ENCODE measurements around the gene PGAP3.

PGAP3 gene, protein sequence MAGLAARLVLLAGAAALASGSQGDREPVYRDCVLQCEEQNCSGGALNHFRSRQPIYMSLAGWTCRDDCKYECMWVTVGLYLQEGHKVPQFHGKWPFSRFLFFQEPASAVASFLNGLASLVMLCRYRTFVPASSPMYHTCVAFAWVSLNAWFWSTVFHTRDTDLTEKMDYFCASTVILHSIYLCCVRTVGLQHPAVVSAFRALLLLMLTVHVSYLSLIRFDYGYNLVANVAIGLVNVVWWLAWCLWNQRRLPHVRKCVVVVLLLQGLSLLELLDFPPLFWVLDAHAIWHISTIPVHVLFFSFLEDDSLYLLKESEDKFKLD

DNA sequence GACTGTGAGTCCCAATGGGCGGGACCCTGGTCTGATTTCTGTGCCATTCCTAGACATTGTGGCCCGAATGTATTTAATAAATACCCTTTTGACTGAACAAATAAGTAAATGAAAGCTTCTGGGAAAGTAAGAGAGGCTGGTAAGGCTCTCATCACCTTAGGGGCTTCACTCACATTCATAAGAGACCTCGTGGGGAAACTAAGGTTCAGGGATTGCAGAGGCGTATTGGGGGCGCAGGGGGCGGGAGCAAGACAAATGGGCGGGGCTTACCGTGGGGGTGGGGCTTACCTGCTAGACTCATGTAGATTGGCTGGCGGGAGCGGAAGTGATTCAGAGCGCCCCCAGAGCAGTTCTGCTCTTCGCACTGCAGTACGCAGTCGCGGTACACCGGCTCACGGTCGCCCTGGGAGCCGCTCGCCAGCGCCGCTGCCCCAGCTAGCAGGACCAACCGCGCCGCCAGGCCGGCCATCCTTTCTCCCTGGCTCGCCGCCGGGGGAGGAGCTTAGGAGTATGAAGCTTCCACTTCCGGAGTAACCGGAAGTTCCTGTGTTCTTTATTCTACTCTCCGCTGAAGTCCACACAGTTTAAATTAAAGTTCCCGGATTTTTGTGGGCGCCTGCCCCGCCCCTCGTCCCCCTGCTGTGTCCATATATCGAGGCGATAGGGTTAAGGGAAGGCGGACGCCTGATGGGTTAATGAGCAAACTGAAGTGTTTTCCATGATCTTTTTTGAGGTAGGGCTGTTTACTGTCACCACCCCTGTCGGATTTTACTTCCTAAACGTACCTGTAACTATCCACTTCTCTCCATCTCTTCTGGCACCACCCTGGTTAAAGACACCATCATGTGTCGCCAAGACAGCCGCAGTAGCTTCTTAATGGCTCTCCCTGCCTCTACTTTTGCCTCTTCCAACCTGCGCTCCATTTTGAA, at the start of gene PGAP3:
TSS of gene PGAP3 (minus strand) at position 512 of the 929 bp plus-strand sequence. CDS start at position 469, 43 bp downstream.
- Histone ChIP-seq H3K9ac (ENCODE audit: insufficient read length) (peak within 1 kb of the TSS; percentile 86), H3K27ac (peak within 1 kb of the TSS; percentile 98), H3K36me3 (ENCODE audit: insufficient read depth, low read length) (no peaks in the 10 kb centered on the region), H3K4me3 (peak within 1 kb of the TSS; percentile 96), H3K9me3 (ENCODE audit: low read depth, low read length) (no peaks in the 10 kb centered on the region)
- peak; percentile 73 for DNase-seq (ENCODE audit: low read depth, low spot score)
- TF ChIP-seq POLR2AphosphoS5 (IDR thresholded peaks at IDR 0.05; ENCODE audit: borderline replicate concordance, low read depth, low read length): peak; percentile 48; the same call in 1 of the 2 replicates
- no peak for TF ChIP-seq EZH2 (IDR thresholded peaks at IDR 0.05)

DNA sequence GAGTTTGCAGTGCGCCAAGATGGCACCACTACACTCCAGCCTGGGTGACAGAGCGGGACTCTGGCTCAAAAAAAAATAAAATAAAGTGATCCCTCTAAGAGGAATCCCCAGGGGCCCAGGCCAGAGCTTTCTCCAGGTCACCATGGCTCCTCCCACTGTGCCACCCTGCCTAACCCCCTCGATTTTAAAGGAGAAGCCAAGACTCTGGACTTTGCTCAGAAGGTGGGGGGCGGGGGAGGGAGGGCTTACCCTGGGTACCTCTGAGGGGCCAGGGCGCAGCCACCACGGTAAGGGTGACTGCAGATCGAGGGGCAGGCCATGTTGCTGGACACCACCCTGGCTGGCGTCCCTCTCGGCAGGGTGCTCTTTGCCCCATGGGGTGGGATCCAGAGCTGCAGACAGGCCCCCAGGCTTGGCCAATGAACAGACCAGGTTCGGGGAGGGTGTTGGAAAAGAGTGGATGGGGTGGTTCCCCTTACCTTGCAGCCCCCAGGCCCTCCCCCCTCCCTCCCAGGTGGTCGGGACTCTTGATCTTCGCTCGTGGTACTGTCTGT, 49.4 kb upstream of the PGAP3 start:
- no peak for DNase-seq (ENCODE audit: low read depth, low spot score)
- Histone ChIP-seq H3K9me3 (ENCODE audit: low read depth, low read length) (no peaks in the 10 kb centered on the region), H3K9ac (ENCODE audit: insufficient read length) (no peak overlapping the region), H3K36me3 (ENCODE audit: insufficient read depth, low read length) (no peaks in the 10 kb centered on the region), H3K4me3 (no peak overlapping the region), H3K27ac (no peak overlapping the region)
- TF ChIP-seq FOXP2 (optimal IDR thresholded peaks at IDR 0.05; ENCODE audit: control extremely low read depth, extremely low read length, insufficient read depth) (no peak), POLR2AphosphoS5 (IDR thresholded peaks at IDR 0.05; ENCODE audit: borderline replicate concordance, low read depth, low read length) (no peak), EZH2 (IDR thresholded peaks at IDR 0.05) (no peak)

DNA sequence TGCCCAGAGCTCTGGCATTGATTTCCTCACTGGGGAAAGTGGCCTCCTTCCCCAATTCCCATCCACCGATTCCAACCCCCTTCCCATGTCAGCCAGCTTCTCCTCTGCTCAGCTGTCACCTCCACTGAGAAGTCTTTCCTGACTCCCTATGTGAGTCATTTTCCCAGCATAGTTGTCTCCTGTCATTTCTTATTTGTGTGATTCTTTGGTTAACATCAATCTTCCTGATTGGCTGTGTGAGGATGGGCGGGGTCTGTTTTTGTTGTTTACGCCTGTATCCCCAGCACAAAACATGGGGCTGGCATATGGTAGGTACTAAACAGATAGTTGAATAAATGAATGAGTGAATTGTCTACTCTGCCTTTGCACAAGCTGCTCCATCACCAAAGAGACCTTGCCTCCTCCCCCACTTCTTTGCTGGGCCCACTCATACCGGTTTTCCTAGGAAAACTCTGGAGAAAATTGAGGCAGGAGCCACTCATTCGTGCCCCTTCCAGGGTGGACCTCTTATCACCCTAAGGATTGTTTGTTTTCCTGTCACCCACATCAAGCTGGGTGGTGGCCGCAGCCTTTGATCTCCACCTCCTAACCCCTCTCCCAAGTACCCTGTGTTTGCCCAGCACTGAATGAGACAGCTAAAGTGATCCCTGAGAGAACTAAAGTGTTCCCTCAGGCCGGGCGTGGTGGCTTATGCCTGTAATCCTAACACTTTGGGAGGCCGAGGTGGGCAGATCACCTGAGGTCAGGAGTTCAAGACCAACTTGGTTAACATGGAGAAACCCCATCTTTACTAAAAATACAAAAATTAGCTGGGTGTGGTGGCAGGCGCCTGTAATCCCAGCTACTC, 48.7 kb upstream of the PGAP3 start:
- Histone ChIP-seq H3K9me3 (ENCODE audit: low read depth, low read length) (no peaks in the 10 kb centered on the region), H3K9ac (ENCODE audit: insufficient read length) (no peak overlapping the region), H3K27ac (no peak overlapping the region), H3K4me3 (no peak overlapping the region), H3K36me3 (ENCODE audit: insufficient read depth, low read length) (no peaks in the 10 kb centered on the region)
- TF ChIP-seq FOXP2 (optimal IDR thresholded peaks at IDR 0.05; ENCODE audit: control extremely low read depth, extremely low read length, insufficient read depth): no peak
- TF ChIP-seq POLR2AphosphoS5 (IDR thresholded peaks at IDR 0.05; ENCODE audit: borderline replicate concordance, low read depth, low read length): no peak
- no peak for TF ChIP-seq EZH2 (IDR thresholded peaks at IDR 0.05)
- no peak for DNase-seq (ENCODE audit: low read depth, low spot score)

DNA sequence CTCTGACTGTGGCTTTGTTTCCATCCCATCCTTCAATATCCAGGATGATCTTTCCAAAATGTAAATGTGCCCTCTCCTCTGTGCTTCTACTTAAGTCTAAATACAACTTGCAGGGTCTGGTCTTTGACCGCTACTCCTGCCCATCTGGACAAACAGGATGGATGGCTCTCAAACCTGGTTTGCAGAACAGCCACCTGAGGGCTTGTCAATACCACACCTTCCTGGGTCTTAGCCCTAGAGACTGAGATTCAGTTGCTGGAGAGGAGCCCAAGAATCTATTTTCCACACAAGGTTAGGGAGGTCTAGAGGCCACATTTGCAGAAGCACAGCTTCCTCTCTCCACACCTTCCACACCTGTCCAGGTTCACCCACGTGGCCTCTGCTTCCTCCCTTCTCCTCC, 48.0 kb upstream of the PGAP3 start:
- no peaks in the 10 kb centered on the region for H3K36me3 ChIP-seq (ENCODE audit: insufficient read depth, low read length)
- no peak for DNase-seq (ENCODE audit: low read depth, low spot score)
- no peaks in the 10 kb centered on the region for H3K9me3 ChIP-seq (ENCODE audit: low read depth, low read length)
- no peak overlapping the region for H3K27ac ChIP-seq
- no peak for TF ChIP-seq FOXP2 (optimal IDR thresholded peaks at IDR 0.05; ENCODE audit: control extremely low read depth, extremely low read length, insufficient read depth)
- no peak for TF ChIP-seq EZH2 (IDR thresholded peaks at IDR 0.05)
- TF ChIP-seq POLR2AphosphoS5 (IDR thresholded peaks at IDR 0.05; ENCODE audit: borderline replicate concordance, low read depth, low read length): no peak
- no peak overlapping the region for H3K9ac ChIP-seq (ENCODE audit: insufficient read length)
- no peak overlapping the region for H3K4me3 ChIP-seq

DNA sequence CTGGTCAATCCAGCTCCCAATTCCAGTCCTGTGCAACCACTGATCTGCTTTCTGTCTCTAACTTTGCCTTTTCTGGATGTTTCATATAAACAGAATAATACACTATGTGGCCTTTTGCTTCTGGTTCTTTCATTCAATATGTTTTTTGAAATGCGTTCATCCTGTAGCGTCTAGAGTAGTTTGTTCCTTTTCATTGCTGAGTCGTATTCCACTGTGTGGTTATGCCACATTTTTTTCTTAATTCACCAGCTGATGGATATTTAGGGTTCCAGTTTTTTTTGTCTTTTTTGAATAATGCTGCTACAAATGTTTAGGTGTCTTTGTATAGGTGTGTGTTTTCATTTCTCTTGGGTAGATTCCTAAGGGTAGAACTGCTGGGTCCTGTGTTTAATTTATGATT, 44.7 kb upstream of the PGAP3 start:
- H3K9ac ChIP-seq (ENCODE audit: insufficient read length): no peak overlapping the region
- DNase-seq (ENCODE audit: low read depth, low spot score): no peak
- H3K36me3 ChIP-seq (ENCODE audit: insufficient read depth, low read length): no peaks in the 10 kb centered on the region; the same call in 1 of the 2 replicates

DNA sequence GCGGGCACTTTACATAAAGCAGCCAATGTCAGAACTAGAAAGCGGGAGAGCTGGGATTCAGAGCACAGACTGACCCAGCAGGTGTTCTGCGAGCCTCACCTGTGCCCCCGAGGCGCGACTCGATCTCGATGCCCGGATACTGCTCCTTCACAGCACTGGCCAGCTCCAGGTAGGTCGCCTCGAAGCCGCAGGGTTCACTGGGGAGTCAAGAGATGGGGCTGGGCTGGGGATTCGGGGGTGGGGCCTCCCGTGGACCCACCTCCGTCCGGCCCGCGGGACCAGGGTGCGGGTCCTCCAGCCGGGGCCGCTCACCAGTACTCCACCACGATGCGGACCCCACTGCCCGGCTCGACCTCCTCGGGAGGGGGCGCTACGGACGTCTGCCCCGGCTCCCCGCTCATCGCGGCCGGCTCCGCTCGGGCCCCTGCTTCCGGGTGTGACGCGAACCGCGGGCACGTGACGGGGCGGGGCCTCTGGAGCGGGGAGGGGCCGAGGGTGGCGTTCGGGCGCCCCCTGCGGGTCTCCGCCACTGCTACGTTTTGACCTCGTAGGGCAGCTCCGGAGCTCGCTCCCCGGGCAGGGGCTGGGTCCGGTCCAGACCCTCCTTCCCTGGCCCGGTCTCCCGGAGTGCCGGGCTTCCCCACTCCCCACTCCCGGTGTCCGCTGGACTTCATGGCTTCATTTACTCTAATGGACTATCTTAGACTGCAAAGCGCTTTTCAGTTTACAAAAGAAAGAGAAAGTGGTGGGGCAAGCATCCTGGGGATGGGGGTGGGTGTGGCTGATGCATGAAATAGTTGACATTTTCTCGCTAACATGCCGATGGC, 42.5 kb upstream of the PGAP3 start, which contains the start of gene MIEN1:
TSS of gene MIEN1 (minus strand) at position 438 of the 827 bp plus-strand sequence. CDS start at position 401, 37 bp downstream.
- Histone ChIP-seq H3K9ac (ENCODE audit: insufficient read length) (peak within 1 kb of the TSS; percentile 76), H3K9me3 (ENCODE audit: low read depth, low read length) (no peaks in the 10 kb centered on the region), H3K36me3 (ENCODE audit: insufficient read depth, low read length) (no peaks in the 10 kb centered on the region; the same call in 1 of the 2 replicates), H3K4me3 (peak within 1 kb of the TSS; percentile 88), H3K27ac (no peak within 1 kb of the TSS)
- TF ChIP-seq FOXP2 (optimal IDR thresholded peaks at IDR 0.05; ENCODE audit: control extremely low read depth, extremely low read length, insufficient read depth) (no peak), EZH2 (IDR thresholded peaks at IDR 0.05) (no peak), POLR2AphosphoS5 (IDR thresholded peaks at IDR 0.05; ENCODE audit: borderline replicate concordance, low read depth, low read length) (peak; percentile 74; the same call in 1 of the 2 replicates)
- DNase-seq (ENCODE audit: low read depth, low spot score): no peak

More for the DNA sequence above, 44.7 kb upstream of the PGAP3 start:
- no peaks in the 10 kb centered on the region for H3K9me3 ChIP-seq (ENCODE audit: low read depth, low read length)
- TF ChIP-seq POLR2AphosphoS5 (IDR thresholded peaks at IDR 0.05; ENCODE audit: borderline replicate concordance, low read depth, low read length): no peak
- TF ChIP-seq EZH2 (IDR thresholded peaks at IDR 0.05): no peak
- TF ChIP-seq FOXP2 (optimal IDR thresholded peaks at IDR 0.05; ENCODE audit: control extremely low read depth, extremely low read length, insufficient read depth): no peak
- H3K27ac ChIP-seq: no peak overlapping the region
- H3K4me3 ChIP-seq: no peak overlapping the region

Data from SK-N-MC (cell line).